H1 (cell line): Measurements from ENCODE around the gene TRMT44. TPM values are rescaled to one million over a fixed set of nuclear protein-coding genes. Genes with fewer than 3 reads are reported as not detected.

Experiments
- CTCF ChIA-PET: fragments of 300-600 bp; sonication (Branson Sonifier 250); formaldehyde crosslinking; loops from one replicate; lab custom pipeline; 2021; ENCODE audit not compliant: partially characterized antibody; lab: Charles Lee
- POLR2A ChIA-PET: fragments of 300-600 bp; sonication (Branson Sonifier 250); formaldehyde crosslinking; loops from one replicate; lab custom pipeline; 2021; ENCODE audit warnings: inconsistent platforms; ENCODE audit not compliant: partially characterized antibody; lab: Charles Lee
- DNase-seq, 2 experiments: peaks; one replicate each; pipeline versions ENCODE4 v3.0.0 to v3.0.0-alpha.2; 2010 to 2022; ENCODE audit warnings: low spot score in 2 of 2, low read depth in 1 of 2, mixed read lengths in 1 of 2
- FAIRE-seq: peaks from 2 replicates; lab custom pipeline; 2011; peaks lifted over from hg19 to GRCh38; lab: Jason Lieb, UNC
- H2AFZ ChIP-seq: 2 replicates; pipeline ENCODE4 v1.8.1; 2012; ENCODE audit warnings: low read length, inconsistent platforms
- H2AK5ac ChIP-seq: 2 replicates; pipeline ENCODE4 v1.6.1; 2013; ENCODE audit warnings: low read depth, low read length
- H2BK120ac ChIP-seq: replicated peaks from 2 replicates; pipeline ENCODE3; 2013; ENCODE audit warnings: low read depth, low read length, inconsistent platforms
- H2BK12ac ChIP-seq: 2 replicates; pipeline ENCODE4 v1.6.1; 2013; ENCODE audit warnings: low read depth, low read length
- H2BK15ac ChIP-seq: 2 replicates; pipeline ENCODE4 v1.6.1; 2013; ENCODE audit warnings: low read length
- H2BK20ac ChIP-seq: 2 replicates; pipeline ENCODE4 v1.6.1; 2013; ENCODE audit warnings: low read length
- H2BK5ac ChIP-seq: 2 replicates; pipeline ENCODE4 v1.6.1; 2013; ENCODE audit warnings: low read depth, low read length
- H3K14ac ChIP-seq: 2 replicates; pipeline ENCODE4 v1.6.1; 2013; ENCODE audit warnings: inconsistent platforms; ENCODE audit not compliant: insufficient read length
- H3K18ac ChIP-seq: 2 replicates; pipeline ENCODE4 v1.6.1; 2013; ENCODE audit warnings: low read length; ENCODE audit errors: extremely low read depth
- H3K23ac ChIP-seq: 2 replicates; pipeline ENCODE4 v1.6.1; 2013; ENCODE audit warnings: inconsistent platforms; ENCODE audit not compliant: insufficient read length
- H3K23me2 ChIP-seq: 2 replicates; pipeline ENCODE4 v1.6.1; 2013; ENCODE audit warnings: low read depth, low read length
- H3K27ac ChIP-seq: 2 replicates; pipeline ENCODE4 v1.6.1; 2011; ENCODE audit warnings: low read depth, low read length, inconsistent platforms
- H3K27me3 ChIP-seq, 4 experiments: replicated peaks in 1 of 4; 1 replicate in 1 of 4; 2 replicates in 3 of 4; pipeline versions ENCODE4 v1.6.1 to v1.8.1; 2011 to 2013; ENCODE audit warnings: low read length in 3 of 4, mild to moderate bottlenecking in 3 of 4, inconsistent platforms in 2 of 4, mixed read lengths in 2 of 4, moderate library complexity in 1 of 4; ENCODE audit not compliant: control insufficient read depth in 3 of 4, insufficient read depth in 3 of 4; ENCODE audit errors: extremely low read depth in 1 of 4
- H3K36me3 ChIP-seq, 4 experiments: 2 replicates each; pipeline versions ENCODE4 v1.6.1 to v1.8.1; 2011 to 2013; ENCODE audit warnings: mild to moderate bottlenecking in 4 of 4, low read length in 3 of 4, moderate library complexity in 2 of 4, control low read depth in 1 of 4, inconsistent platforms in 1 of 4; ENCODE audit not compliant: insufficient read depth in 4 of 4, control insufficient read depth in 2 of 4
- H3K4ac ChIP-seq: replicated peaks from 2 replicates; pipeline ENCODE3; 2013; ENCODE audit warnings: low read length, low read depth, mixed read lengths, inconsistent platforms; ENCODE audit not compliant: insufficient read length
- H3K4me1 ChIP-seq, 4 experiments: replicated peaks in 1 of 4; 1 replicate in 1 of 4; 2 replicates in 3 of 4; pipeline versions ENCODE4 v1.6.1 to v1.8.1; 2011 to 2013; ENCODE audit warnings: low read length in 3 of 4, inconsistent platforms in 2 of 4, mixed read lengths in 1 of 4; ENCODE audit not compliant: insufficient read depth in 4 of 4, control insufficient read depth in 3 of 4
- H3K4me2 ChIP-seq, 2 experiments: 2 replicates each; pipeline versions ENCODE4 v1.6.1 to v1.8.1; 2011 to 2013; ENCODE audit warnings: low read depth in 2 of 2, low read length in 2 of 2, control low read depth in 1 of 2, inconsistent platforms in 1 of 2, mild to moderate bottlenecking in 1 of 2; ENCODE audit not compliant: insufficient read depth in 1 of 2
- H3K4me3 ChIP-seq, 4 experiments: fragments of 200-600, 300-600 bp in 1 of 4; sonication (generic), shearing (Covaris generic), sonication (Bioruptor Twin) in 1 of 4; 2 replicates each; pipeline versions ENCODE4 v1.5.1 to v1.8.1; 2011 to 2016; ENCODE audit warnings: low read length in 4 of 4, low read depth in 3 of 4, control low read depth in 2 of 4, inconsistent platforms in 2 of 4, mild to moderate bottlenecking in 2 of 4, mixed read lengths in 1 of 4, moderate library complexity in 1 of 4; ENCODE audit not compliant: insufficient read depth in 2 of 4; ENCODE audit errors: extremely low read depth in 1 of 4
- H3K56ac ChIP-seq: replicated peaks from 2 replicates; pipeline ENCODE3; 2013; ENCODE audit warnings: low read depth, mild to moderate bottlenecking, mixed read lengths, low read length, inconsistent platforms; ENCODE audit not compliant: insufficient read length
- H3K79me1 ChIP-seq: 2 replicates; pipeline ENCODE4 v1.6.1; 2013; ENCODE audit warnings: low read depth, low read length, control low read depth
- H3K79me2 ChIP-seq, 2 experiments: 2 replicates each; pipeline versions ENCODE4 v1.6.1 to v1.8.1; 2012 to 2013; ENCODE audit warnings: low read length in 2 of 2, mild to moderate bottlenecking in 2 of 2, inconsistent platforms in 1 of 2; ENCODE audit not compliant: insufficient read depth in 2 of 2, control insufficient read depth in 1 of 2
- H3K9ac ChIP-seq, 4 experiments: replicated peaks in 1 of 4; 1 replicate in 1 of 4; 2 replicates in 3 of 4; pipeline versions ENCODE4 v1.6.1 to v1.8.1; 2011 to 2013; ENCODE audit warnings: low read depth in 3 of 4, low read length in 3 of 4, control low read depth in 2 of 4, mild to moderate bottlenecking in 2 of 4, moderate library complexity in 2 of 4, inconsistent platforms in 1 of 4; ENCODE audit errors: extremely low read depth in 1 of 4
- H3K9me3 ChIP-seq, 2 experiments: 2 replicates each; pipeline versions ENCODE4 v1.6.1 to v1.8.1; 2012 to 2013; ENCODE audit warnings: mild to moderate bottlenecking in 2 of 2, moderate library complexity in 2 of 2, control low read depth in 1 of 2, inconsistent platforms in 1 of 2, low read depth in 1 of 2, low read length in 1 of 2, mixed read lengths in 1 of 2; ENCODE audit not compliant: insufficient read depth in 2 of 2
- H4K20me1 ChIP-seq, 2 experiments: replicated peaks in 1 of 2; 2 replicates each; pipeline versions ENCODE3 to v1.8.1; 2011 to 2013; ENCODE audit warnings: inconsistent platforms in 2 of 2, low read length in 2 of 2, mild to moderate bottlenecking in 1 of 2; ENCODE audit not compliant: insufficient read depth in 2 of 2, control insufficient read depth in 1 of 2
- H4K5ac ChIP-seq: 2 replicates; pipeline ENCODE4 v1.6.1; 2013; ENCODE audit warnings: low read length, low read depth, mixed read lengths, inconsistent platforms; ENCODE audit not compliant: insufficient read length
- H4K8ac ChIP-seq: 2 replicates; pipeline ENCODE4 v1.8.0; 2013; ENCODE audit warnings: mild to moderate bottlenecking, moderate library complexity, low read length, inconsistent platforms; ENCODE audit not compliant: insufficient read depth; ENCODE audit errors: extremely low read depth
- H4K91ac ChIP-seq: replicated peaks from 2 replicates; pipeline ENCODE3; 2013; ENCODE audit warnings: low read length, mixed read lengths, inconsistent platforms; ENCODE audit not compliant: insufficient read length
- ASH2L ChIP-seq: fragments of 200-600, 300-600 bp; sonication (generic); IDR thresholded peaks from one replicate; pipeline ENCODE4 v1.7.1; 2017; ENCODE audit warnings: low read length
- ATF3 ChIP-seq: IDR thresholded peaks from 2 replicates; pipeline ENCODE4 v1.6.1; 2011; ENCODE audit warnings: low read depth, mild to moderate bottlenecking, low read length; ENCODE audit not compliant: insufficient read depth
- CEBPB ChIP-seq: IDR thresholded peaks from 2 replicates; pipeline ENCODE4 v1.6.1; 2012; ENCODE audit warnings: low read depth, low read length
- CHD1 ChIP-seq: IDR thresholded peaks from 2 replicates; pipeline ENCODE4 v1.6.1; 2012; ENCODE audit warnings: low read depth, low read length, improper control_type of control experiment
- CHD2 ChIP-seq: IDR thresholded peaks from 2 replicates; pipeline ENCODE4 v1.6.1; 2012; ENCODE audit warnings: low read length, improper control_type of control experiment
- CREB1 ChIP-seq: IDR thresholded peaks from 2 replicates; pipeline ENCODE4 v1.6.1; 2012; ENCODE audit warnings: inconsistent platforms
- MAX ChIP-seq: IDR thresholded peaks from 2 replicates; pipeline ENCODE4 v1.6.1; 2012; ENCODE audit warnings: inconsistent platforms
- PHF8 ChIP-seq: fragments of 200-600 bp; sonication (generic); conservative IDR thresholded peaks from 2 replicates; pipeline ENCODE4 v1.7.1; 2012; ENCODE audit warnings: low read depth, mild to moderate bottlenecking, inconsistent platforms, low read length, moderate library complexity
- POLR2A ChIP-seq, 2 experiments: IDR thresholded peaks; 1 replicate in 1 of 2; 2 replicates in 1 of 2; pipeline ENCODE4 v1.6.1; 2011; ENCODE audit warnings: low read depth in 2 of 2, low read length in 2 of 2, mild to moderate bottlenecking in 2 of 2; ENCODE audit errors: control extremely low read depth in 1 of 2
- POU5F1 ChIP-seq: IDR thresholded peaks from 2 replicates; pipeline ENCODE4 v1.6.1; 2011; ENCODE audit warnings: low read depth, mild to moderate bottlenecking, low read length, moderate library complexity
- SAP30 ChIP-seq: fragments of 300-600 bp; sonication (generic); IDR thresholded peaks from 2 replicates; pipeline ENCODE4 v1.7.1; 2012; ENCODE audit warnings: low read length, moderate library complexity, mild to moderate bottlenecking, inconsistent platforms; ENCODE audit not compliant: insufficient read depth, insufficient replicate concordance
- SIRT6 ChIP-seq: IDR thresholded peaks from one replicate; pipeline ENCODE4 v1.7.1; 2012; ENCODE audit warnings: low read length, inconsistent platforms
- SIX5 ChIP-seq: IDR thresholded peaks from 2 replicates; pipeline ENCODE4 v1.6.1; 2011; ENCODE audit warnings: mild to moderate bottlenecking, low read depth, low read length
- SP1 ChIP-seq: IDR thresholded peaks from 2 replicates; pipeline ENCODE4 v1.6.1; 2011; ENCODE audit warnings: low read depth, low read length
- SRF ChIP-seq: IDR thresholded peaks from 2 replicates; pipeline ENCODE4 v1.6.1; 2011; ENCODE audit warnings: mild to moderate bottlenecking, low read depth, low read length, moderate library complexity
- ZNF274 ChIP-seq: IDR thresholded peaks from 2 replicates; pipeline ENCODE4 v1.7.0; 2012; ENCODE audit warnings: low read length, borderline replicate concordance; ENCODE audit errors: extremely low read depth
- WGBS, 2 experiments: shearing (Covaris generic) in 1 of 2; methylation state at CpG; one replicate each; pipeline versions ENCODE4 v1.1.6 to v1.1.7; 2013 to 2015; ENCODE audit warnings: low lambda C conversion rate in 2 of 2, mixed read lengths in 2 of 2, inconsistent platforms in 1 of 2, low coverage in 1 of 2, missing lambda C conversion rate in 1 of 2; ENCODE audit not compliant: insufficient replicate concordance in 2 of 2, insufficient coverage in 1 of 2, insufficient read length in 1 of 2; ENCODE audit errors: extremely low coverage in 1 of 2, missing lambda C conversion rate in 1 of 2; 5-methylcytosine and 5-hydroxymethylcytosine counted together
- polyA plus RNA-seq, 7 experiments: library from polyadenylated mRNA; depleted of rRNA in 3 of 7; stranded (reverse) in 5 of 7; unstranded in 2 of 7; fragments of >200 nt in 5 of 7; fragments of 200-250 nt in 2 of 7; gene quantifications; 1 replicate in 5 of 7; 2 replicates in 1 of 7; 4 replicates in 1 of 7; pipeline versions ENCODE4 v1.2.1 to v1.2.3, GENCODE V29; 2011 to 2013; ENCODE audit warnings: missing spikeins in 2 of 7, mixed read lengths in 2 of 7
- total RNA-seq: library from RNA; stranded (reverse); fragmentation: NEBNext Ultra II Directional; extraction: Animal tissue kit (Norgen Biotek cat#: 25700); gene quantifications from 2 replicates; pipeline ENCODE4 v1.2.1, GENCODE V29; 2021

TRMT44 gene
- total and polyA plus RNA-seq, 2 of the 8 experiments (the other 6 are each of a cell fraction or from before 2014, with no cell fraction given): 8.6 to 23.9 TPM

GRCh38 chr4:8453957-8454356 is 13.4 kb downstream of the TRMT44 start:
- Histone ChIP-seq H3K79me1 (no peaks in the 10 kb centered on the region), H3K9me3 (no peaks in the 10 kb centered on the region), H3K79me2 (no peaks in the 10 kb centered on the region), H2AK5ac (no peak overlapping the region), H3K4me1 (no peaks in the 10 kb centered on the region), H3K14ac (no peak overlapping the region), H3K18ac (no peak overlapping the region), H4K5ac (no peak overlapping the region), H2BK20ac (no peak overlapping the region), H3K36me3 (peaks cover 18 to 49% (median 29%) of the 10 kb centered on the region in 4 experiments), H2BK12ac (no peak overlapping the region), H3K9ac (no peak overlapping the region), H2BK5ac (no peak overlapping the region), H3K27me3 (no peaks in the 10 kb centered on the region; a peak in 1 of 7 replicates), H3K4me2 (no peak overlapping the region), H3K23me2 (no peaks in the 10 kb centered on the region), H4K8ac (no peak overlapping the region), H4K91ac (no peak overlapping the region), H3K56ac (no peak overlapping the region), H2AFZ (no peak overlapping the region), H2BK120ac (no peak overlapping the region), H2BK15ac (no peak overlapping the region), H3K23ac (no peak overlapping the region), H3K27ac (no peak overlapping the region), H4K20me1 (peaks cover 0 to 2% of the 10 kb centered on the region in 2 experiments), H3K4ac (no peak overlapping the region), H3K4me3 (no peak overlapping the region)
- FAIRE-seq (no peak), DNase-seq (no peak)
- CTCF ChIA-PET: interaction anchor here (0.6 to 1.9 kb wide), 7 partner anchors 10 to 187 kb away, joined by 3 to 8 read pairs (median 4); no protein-coding TSS in a partner anchor
- 92% methylated on average over 3 of the region's 3 CpGs; no CpG with 5 or more reads in 1 of the 2 experiments for WGBS, 2 experiments
- POLR2A ChIA-PET: interaction anchor here (1.0 kb wide), 1 partner anchor 164 kb away, joined by 3 read pairs; no protein-coding TSS in a partner anchor
- TF ChIP-seq SIRT6: no peak
- no peak for TF ChIP-seq SAP30
- TF ChIP-seq ZNF274: no peak
- TF ChIP-seq ATF3: no peak
- TF ChIP-seq POU5F1: no peak
- no peak for TF ChIP-seq SP1
- no peak for TF ChIP-seq CEBPB
- TF ChIP-seq SIX5: no peak
- TF ChIP-seq SRF: no peak
- TF ChIP-seq CHD2: no peak
- no peak for TF ChIP-seq POLR2A (IDR thresholded peaks at IDR 0.05; ENCODE audit: control extremely low read depth in 1 of 2, low read depth in 2 of 2, low read length in 2 of 2)
- no peak for TF ChIP-seq CHD1
- no peak for TF ChIP-seq ASH2L
- TF ChIP-seq CREB1: no peak
- TF ChIP-seq MAX: no peak
- TF ChIP-seq PHF8: no peak
